ENCODE measurements around the gene NLRC5.
"Not testable (repeated sequence)": the region's sequence is repeated elsewhere in the genome, so short reads cannot be mapped to it uniquely, and the experiment has no call there.

DNA sequence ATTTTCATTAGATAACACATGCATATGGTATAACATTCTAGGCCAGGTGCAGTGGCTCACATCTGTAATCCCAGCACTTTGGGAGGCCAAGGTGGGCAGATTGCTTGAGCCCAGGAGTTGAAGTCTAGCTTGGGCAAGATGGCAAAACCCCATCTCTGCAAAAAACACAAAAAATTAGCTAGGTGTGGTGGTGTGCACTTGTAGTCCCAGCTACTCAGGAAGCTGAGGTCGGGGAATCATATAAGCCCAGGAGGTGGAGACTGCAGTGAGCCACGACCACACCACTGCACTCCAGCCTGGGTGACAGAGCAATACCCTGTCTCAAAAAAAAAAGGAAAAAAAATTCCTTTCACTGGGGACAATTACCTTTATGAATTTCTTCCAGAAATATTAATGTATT, 16.2 kb downstream of the NLRC5 start:
- TF ChIP-seq, protein P1, sequence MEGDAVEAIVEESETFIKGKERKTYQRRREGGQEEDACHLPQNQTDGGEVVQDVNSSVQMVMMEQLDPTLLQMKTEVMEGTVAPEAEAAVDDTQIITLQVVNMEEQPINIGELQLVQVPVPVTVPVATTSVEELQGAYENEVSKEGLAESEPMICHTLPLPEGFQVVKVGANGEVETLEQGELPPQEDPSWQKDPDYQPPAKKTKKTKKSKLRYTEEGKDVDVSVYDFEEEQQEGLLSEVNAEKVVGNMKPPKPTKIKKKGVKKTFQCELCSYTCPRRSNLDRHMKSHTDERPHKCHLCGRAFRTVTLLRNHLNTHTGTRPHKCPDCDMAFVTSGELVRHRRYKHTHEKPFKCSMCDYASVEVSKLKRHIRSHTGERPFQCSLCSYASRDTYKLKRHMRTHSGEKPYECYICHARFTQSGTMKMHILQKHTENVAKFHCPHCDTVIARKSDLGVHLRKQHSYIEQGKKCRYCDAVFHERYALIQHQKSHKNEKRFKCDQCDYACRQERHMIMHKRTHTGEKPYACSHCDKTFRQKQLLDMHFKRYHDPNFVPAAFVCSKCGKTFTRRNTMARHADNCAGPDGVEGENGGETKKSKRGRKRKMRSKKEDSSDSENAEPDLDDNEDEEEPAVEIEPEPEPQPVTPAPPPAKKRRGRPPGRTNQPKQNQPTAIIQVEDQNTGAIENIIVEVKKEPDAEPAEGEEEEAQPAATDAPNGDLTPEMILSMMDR (IDR thresholded peaks at IDR 0.05; ENCODE audit: insufficient read depth, low read length, poor library complexity, severe bottlenecking): not testable (repeated sequence)
- not testable (repeated sequence) for TF ChIP-seq EZH2phosphoT487 (conservative IDR thresholded peaks at IDR 0.05; ENCODE audit: low read length)
